OCI-LY3 (cell line): ENCODE data around the gene ZNF692.
A peak's percentile ranks its signal among the peaks of the same experiment; 100 is the strongest.

Experiments
- EZH2phosphoT487 ChIP-seq: fragments of 200-600 bp; shearing (Covaris generic); IDR thresholded peaks from 2 replicates; pipeline ENCODE4 v1.6.1; 2018; ENCODE audit warnings: antibody characterized with exemption, mixed run types, low read depth
- TF ChIP-seq, protein P1 (sequence below): fragments of 200-600, 300-600 bp; sonication (generic); IDR thresholded peaks from 2 replicates; pipeline ENCODE4 v1.5.1; 2014; ENCODE audit warnings: antibody characterized with exemption, low read length, low read depth

GRCh38 chr1:248807067-248807737 is 51.7 kb downstream of the ZNF692 start:
- TF ChIP-seq, protein P1, sequence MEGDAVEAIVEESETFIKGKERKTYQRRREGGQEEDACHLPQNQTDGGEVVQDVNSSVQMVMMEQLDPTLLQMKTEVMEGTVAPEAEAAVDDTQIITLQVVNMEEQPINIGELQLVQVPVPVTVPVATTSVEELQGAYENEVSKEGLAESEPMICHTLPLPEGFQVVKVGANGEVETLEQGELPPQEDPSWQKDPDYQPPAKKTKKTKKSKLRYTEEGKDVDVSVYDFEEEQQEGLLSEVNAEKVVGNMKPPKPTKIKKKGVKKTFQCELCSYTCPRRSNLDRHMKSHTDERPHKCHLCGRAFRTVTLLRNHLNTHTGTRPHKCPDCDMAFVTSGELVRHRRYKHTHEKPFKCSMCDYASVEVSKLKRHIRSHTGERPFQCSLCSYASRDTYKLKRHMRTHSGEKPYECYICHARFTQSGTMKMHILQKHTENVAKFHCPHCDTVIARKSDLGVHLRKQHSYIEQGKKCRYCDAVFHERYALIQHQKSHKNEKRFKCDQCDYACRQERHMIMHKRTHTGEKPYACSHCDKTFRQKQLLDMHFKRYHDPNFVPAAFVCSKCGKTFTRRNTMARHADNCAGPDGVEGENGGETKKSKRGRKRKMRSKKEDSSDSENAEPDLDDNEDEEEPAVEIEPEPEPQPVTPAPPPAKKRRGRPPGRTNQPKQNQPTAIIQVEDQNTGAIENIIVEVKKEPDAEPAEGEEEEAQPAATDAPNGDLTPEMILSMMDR = peak; percentile 97
- TF ChIP-seq EZH2phosphoT487 = no peak
